Middle frontal gyrus (tissue), 1 donor: ENCODE results near the gene TLNRD1.

Source experiments
- DNase-seq: peaks from one replicate; pipeline ENCODE4 v3.0.0-alpha.2; 2015; ENCODE audit warnings: low spot score; ENCODE audit errors: extremely low spot score

The TLNRD1 gene

DNA sequence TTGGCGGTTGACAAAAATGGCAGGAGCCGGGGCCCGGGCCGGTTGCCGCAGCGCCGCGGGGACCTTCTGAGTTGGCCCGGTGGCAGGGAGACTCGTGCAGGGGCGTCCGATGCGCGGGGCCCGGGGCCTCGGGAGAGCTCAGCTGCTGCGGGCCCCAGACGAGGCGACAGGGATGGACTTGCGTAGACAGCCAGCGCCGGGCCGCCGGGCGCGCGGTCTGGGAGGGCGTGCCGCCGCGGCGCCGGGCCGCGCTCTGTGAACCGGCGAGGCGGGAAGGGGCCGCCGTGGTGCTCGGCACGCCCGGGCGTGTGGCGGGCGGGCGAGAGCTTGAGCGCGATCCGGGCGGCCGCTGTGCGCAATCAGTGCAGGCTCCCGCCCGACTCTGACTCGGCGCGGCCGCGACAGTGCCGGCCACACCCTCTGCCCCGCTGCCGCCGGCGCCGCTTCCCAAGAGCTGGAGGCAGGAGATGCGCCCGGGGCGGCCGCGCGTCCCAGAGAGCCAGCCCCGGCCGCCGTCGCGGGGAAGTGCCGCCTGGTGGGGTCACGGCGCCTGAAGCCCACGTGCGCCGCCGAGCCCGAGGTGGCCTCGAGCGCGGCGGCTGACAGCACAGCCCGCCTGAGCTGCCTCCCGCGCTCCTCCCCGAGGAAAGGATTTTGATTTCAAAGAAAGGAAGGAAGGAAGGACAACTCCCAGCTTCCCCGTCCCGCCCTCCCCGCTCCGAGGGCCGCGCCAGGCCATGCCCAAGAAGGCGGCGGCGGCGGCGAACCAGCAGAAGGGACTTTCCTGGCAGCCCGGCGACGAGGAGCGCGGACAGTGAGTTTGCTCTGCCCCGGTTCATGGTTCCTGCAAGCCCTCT, 657 bp downstream of the TLNRD1 start:
- no peak for DNase-seq

DNA sequence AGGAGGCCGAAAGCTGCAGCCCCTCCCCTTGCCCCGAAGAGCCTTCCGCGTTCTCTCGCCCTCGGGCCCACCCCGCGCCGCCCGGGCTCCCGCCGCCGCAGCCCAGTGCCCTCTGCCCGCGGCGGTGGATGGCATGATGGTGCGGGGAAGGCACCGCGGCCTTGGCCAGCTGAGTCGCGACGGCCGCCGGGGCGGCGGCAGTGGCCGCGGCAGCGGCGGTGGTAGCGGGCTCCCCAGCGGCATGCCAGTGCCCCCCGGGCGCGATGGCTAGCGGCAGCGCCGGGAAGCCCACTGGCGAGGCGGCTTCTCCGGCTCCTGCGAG, 1.2 kb downstream of the TLNRD1 start:
- DNase-seq, result no peak

DNA sequence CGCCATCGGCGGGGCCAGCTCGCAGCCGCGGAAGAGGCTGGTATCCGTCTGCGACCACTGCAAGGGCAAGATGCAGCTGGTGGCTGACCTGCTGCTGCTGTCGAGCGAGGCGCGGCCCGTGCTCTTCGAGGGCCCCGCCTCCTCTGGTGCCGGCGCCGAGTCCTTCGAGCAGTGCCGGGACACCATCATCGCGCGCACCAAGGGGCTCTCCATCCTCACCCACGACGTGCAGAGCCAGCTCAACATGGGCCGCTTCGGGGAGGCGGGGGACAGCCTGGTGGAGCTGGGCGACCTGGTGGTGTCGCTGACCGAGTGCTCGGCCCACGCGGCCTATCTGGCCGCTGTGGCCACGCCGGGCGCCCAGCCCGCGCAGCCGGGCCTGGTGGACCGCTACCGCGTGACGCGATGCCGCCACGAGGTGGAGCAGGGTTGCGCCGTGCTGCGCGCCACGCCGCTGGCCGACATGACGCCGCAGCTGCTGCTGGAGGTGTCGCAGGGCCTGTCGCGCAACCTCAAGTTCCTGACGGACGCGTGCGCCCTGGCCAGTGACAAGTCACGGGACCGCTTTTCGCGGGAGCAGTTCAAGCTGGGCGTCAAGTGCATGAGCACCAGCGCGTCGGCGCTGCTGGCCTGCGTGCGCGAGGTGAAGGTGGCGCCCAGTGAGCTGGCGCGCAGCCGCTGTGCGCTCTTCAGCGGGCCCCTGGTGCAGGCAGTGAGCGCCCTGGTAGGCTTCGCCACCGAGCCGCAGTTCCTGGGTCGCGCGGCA, 1.8 kb downstream of the TLNRD1 start:
- DNase-seq, result no peak

DNA sequence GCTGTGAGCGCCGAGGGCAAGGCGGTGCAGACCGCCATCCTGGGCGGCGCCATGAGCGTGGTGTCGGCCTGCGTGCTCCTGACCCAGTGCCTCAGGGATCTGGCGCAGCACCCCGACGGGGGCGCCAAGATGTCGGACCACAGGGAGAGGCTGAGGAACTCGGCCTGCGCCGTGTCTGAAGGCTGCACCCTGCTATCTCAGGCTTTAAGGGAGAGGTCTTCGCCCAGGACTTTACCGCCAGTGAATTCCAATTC, 2.3 kb downstream of the TLNRD1 start:
- no peak for DNase-seq

DNA sequence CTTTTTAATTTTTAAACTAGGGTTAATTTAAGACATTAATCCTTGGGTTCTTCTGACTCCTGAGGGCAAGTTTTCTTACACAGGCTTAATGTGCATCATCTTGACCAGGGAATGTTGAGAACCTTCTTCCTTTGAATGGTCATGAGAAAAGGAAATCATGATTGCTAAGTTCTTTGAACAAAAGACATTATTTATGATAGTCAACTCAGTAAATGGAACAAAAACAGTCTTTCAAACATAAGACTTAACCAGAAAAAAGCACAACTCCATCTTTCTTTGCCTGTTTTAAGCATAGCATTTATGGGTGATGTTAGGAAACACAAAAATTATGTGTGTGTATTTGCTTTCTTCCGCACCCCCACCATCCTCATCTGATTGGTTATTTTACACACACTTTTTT, 5.4 kb downstream of the TLNRD1 start:
- no peak for DNase-seq

DNA sequence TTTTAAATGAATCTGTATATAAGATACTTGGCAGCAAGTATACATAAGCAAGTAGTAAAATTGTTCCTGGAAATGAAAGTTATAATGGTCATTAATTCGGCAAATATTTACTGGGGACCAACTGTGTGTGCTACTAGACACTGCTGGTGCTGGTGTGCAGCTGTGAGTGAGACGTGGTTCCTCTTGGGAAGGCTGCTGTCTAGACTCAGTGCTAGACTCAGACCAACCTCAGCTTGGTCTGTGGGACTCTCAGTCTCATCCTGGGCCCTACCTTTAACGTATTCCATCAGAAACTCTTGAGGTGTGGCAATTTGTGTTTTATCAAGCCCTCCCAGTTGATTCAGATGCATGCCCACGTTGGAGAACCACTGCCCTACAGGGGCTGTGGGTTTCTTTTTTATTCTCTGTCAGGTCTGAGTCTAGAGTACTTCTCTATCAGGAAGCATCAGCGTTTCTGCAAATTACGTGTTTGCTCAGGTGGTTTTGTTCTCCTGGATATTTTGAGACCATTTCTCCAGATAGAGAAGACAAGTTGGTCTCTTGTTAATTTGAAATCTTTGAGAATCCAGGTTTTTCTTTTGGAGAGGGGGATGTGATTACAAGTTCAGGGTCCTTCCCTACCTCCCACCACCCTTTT, 6.8 kb downstream of the TLNRD1 start:
- no peak for DNase-seq

DNA sequence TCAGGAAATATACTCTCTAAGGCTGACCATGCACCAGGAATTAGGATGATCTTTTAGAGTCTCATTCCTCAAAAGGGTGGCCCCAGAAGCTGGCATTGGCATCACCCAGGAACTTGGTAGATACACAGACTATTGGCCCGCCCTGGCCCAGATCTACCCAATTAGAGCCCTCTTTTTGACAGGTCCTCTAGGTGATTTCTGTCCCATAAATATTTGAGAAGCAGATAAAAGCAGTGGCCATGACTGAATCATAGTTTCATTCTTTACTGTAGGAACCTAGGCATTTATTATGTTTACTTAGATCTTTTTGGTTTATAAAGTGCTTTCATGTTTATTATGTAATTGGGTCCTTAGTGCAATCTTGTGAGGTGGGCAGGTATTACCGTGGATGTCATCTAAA, 7.6 kb downstream of the TLNRD1 start:
- DNase-seq, result no peak

DNA sequence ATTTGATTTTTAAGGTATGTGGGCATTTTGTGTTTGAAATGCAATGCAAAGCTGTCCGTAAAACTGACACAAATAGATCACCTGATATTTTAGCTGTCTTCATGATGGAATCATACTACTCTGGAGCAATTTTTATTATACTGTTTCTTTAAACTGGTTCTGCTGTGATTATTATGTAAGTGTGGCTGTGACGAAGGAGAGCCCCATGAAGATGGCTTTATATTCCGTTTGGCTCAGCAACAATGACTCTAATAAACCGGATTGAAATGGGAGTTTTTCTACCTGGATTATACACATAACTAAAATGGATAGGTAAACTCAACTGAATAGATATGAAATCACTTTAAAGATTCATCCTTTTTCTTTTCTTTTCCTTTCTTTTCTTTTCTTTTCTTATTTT, 9.4 kb downstream of the TLNRD1 start:
- DNase-seq, result no peak

DNA sequence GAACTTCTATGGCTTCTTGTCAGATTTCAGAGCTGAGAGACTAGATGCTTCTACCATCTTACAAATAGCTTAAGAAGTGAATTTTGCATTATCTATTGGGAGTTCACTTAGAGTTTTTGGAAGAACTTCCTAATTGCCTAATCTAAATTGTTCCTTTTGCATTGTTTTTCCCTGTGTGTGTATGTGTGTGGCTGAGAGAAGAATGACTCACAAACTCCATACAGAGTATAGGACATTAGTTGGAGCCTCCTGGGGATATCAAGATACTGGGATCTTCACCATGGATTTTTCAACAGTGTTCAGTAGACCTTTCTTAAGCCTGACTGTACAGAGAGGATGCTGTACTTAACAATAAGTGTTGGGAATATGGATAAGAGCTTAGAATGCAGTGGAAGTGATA, 10.9 kb downstream of the TLNRD1 start:
- no peak for DNase-seq

DNA sequence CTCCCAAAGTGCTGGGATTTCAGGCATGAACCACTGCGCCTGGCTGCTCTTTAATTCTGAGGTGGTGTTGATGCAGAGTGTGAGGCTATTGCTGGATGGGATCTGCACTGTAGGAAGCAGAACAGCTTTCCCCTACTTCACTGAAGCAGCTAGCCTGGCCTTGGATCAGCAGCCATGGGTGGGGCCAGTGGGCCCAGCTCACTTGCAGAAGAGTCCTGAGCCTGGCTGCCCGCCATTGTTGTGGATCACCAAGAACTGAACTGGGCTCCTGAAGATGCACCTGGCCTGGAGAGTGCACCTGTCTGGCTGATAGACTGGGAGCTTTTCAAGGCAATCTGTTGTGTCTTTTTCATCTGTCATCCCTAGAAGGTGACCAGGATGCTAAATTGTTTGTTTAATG, 11.9 kb downstream of the TLNRD1 start:
- DNase-seq, result no peak

DNA sequence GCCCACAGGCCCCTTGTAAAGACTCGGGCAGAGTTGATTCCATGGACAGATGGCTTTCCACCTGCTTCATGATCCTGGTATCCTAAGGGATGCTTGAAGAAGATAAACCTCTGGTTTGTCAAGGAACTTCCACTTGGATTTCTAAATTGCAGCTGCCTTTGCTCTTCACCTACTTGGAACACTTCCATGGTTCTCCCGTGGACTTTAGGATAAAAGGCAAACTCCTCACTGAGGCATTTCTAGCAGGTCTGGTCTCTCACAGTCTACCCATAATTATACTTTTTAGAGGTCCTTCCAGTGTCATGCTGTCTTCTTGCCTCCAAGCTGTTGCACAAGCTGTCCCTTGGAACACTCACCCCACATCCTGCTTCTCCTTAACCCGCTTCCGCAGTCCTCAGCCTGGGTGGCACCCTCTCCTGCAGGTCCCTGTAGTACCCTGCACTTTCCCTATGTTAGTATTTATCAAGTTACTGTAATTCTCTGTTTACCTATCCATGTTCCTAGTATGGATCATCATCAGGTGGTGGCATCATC, 12.7 kb downstream of the TLNRD1 start:
- DNase-seq, result no peak

DNA sequence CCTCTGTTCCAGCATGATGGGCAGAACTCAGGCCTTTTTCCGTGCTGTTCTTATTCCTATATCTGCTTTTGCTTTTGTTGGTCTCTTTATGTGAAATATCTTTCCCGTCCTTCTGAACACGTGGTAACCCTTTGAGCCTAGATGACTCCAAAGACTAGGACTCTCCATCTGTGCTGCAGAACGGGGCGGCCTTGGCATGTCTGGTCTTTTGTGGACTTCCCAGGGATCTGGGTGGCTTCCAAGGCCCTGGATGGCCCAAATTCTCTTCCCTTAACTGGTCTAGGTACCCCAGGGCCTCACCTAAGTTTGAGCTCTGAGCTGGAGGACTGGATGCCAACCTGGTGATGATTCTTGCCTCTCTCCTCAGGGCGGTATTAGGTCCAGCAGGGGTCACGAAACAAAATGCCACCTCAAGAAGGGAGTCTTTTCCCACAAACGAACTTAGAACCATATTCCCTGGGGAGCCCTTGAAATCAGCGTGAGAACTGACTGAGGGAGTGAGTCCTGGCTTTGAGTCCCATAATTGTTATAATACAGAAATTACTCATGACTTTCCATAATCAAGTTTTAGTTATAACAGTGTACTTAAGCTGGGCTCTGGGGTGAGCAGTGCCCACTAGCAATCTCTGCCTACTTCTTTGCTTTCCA, 13.8 kb downstream of the TLNRD1 start:
- no peak for DNase-seq

DNA sequence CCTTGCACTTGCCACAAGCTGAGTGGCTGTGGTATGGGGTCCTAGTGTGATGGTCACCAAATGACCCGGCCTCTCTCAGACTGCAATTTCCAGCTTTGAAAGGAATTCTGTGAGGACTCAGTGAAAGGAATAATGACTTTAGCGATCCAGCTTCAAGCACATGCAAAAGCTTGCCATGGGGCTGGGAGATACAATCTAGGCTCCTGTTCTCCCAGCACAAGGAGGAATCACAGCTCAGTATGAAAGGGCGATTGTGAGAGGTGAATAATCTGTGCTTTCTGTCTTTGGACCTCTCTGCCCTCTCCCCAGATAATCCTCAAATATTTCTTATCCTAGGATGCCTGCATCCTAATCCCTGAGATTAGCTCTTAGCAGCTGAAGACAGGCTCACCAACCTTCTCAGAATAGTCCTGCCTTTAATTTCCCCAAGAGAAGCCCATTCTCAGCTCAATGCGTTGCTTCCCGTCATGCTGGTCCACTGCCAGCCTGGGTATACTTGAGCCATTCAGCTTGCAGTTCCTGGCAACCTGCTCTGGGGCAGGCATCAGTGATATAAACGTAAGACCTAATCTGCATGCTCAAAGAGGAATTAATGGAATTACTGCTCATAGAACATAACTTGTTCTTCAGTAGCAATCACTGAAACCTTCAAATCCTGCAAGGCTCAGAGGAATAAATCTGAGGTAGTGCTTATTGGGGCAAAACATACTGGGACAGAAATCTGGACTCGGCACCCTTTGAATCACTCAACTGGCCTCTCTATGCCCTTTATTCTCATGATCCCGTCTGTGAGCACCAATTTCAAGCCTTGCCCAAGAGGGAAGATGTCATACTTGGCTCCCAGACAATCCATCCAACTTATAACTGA, 15.1 kb downstream of the TLNRD1 start:
- no peak for DNase-seq

DNA sequence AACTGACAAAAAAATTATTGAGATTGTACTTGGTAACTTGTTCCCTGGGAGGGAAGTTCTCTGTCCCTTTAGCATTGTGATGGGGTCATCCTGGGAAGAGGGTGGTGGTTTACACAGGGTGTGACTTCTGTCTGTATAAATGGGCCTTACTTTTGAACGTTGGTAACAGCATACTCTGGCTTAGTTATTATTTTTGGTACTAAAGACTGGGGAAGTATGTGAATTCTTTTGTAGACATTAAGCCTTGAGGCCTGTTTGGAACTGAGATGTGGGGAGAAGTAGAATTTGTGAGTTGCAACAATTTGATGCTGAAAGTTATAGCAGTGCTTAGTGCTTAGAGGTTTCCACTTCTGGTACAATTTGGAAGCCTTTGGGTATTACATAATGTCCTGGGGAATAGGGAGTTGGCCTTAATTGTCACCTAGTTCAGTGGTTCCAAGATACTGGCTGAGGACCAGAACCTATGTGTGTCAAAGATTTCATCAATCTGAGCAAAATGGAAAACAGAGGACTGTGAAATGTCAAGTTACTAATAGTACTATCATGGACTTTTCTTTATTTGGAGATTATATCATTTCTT, 15.9 kb downstream of the TLNRD1 start:
- DNase-seq, result no peak

DNA sequence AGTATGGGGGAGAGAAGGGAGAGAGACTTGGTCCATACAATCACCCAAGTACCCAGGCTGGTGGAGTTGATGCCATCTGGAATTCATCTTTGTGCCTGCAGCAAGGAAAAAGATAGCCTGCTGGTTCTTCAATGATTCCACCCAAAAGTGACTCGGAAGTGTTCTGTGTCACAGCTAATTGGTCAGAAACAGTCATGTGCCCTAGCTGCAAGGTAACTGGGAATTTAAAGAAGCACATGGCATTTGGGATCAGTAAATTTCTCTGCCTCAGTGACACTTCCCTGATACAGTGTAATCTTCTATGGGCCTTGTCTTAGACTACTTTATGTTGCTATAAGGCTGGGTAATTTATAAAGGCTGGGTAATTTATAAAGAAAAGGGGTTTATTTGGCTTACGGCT, 17.5 kb downstream of the TLNRD1 start:
- DNase-seq, result no peak

DNA sequence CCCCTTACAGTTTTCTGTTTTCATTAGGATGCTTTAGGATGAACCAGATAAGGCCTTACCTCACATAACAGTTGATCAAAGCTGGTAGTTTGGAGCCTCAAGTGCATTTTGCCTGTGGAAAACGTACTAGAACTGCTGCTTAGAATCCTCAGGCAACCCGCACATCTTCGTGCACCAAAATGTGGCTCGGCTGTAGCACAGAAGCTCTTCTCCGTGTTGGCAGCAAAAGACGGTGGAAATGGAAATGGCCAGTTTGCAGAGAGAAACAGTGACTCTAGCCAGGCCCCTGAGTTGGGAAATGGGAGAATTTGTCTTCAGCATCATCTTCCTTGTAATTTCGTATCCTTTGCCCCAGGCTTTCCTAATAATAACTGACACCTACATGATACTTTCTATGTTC, 20.6 kb downstream of the TLNRD1 start:
- no peak for DNase-seq

DNA sequence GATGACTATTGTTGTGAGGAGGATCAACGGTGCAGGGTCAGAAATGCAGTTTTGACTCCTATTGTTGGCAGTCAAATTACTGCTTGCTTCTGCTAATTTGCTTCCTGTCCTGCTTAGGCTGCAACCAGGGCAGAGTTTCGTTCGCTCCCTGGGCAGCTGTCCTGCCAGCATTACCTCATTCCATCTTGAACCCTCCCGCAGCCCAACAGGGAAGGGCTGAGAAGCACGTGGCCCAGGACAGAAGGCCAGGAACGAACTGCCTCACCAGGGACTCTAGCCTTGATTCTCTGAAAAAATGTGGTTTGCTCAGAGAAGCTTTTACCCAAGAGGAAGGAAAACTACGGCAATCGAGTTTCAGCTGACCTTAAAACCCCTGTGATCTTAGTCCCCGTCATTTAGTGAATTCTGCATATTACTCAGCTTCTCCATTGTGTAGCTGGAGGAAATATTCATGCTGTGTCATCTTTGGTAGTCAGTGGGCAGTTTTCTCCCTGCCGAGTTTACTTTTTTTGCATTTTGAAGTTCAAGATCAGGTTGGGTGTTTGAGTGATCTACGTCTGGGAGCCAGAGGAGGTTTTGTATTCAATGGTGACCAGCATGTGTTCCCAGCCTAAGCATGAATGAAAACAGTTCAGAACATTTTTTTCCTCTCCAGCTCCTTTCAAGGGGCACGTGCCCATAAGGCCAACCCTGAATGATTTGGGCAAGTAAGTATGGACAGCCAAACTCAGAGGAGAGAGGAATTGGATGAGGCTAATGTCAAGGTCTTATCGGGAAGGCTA, 23.0 kb downstream of the TLNRD1 start:
- DNase-seq, result no peak

DNA sequence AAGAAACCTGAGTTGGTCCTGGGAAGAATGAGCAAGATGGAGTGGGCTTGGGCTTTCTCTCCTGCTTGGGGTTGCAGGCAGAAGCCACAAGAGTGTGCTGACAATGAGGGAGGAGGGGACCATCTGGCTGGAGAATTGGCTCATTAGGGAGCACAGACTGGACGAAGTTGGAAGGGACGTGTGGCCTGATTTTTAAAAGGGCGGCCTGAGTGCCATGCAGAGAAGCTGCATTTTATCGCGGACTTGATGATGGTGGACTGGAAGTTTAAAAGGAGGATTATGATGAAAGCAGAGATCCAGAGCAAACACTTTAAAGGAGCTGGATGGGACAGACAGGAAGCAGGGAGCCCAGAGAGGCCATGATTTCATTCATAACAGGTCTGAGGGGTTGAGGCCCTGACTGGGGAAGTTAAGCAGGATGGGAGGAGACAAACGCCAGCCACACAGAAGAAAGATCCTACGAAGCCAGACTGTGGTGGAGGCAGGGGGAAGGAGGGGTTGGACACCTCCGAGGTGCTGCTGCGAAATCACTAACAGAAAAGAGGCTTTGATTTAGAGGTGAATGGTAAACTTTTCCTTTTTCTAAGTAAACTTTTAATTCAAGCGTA, 23.6 kb downstream of the TLNRD1 start:
- no peak for DNase-seq

DNA sequence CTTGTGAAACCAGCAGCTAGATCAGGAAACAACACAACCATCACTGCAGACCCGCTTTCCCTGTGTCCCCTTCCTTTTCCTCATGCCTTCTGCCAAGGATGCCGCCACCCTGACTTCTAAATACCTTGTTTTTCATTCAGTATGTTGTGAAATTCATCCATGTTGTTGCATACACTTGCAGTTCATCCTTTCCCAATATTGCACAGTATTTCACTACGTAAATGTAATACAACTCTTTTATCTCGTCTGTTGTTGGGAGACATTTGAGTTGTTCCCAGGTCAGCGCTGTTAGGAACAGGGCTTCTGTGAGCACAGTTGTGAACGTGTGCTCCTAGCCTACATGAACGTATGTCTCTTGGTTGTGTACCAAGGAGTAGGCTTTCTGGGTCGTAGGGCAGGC, 24.2 kb downstream of the TLNRD1 start:
- DNase-seq, result no peak
